Skeletal muscle tissue (tissue), 5 donors: ENCODE results near the gene ZBTB18. TPM values are rescaled to one million over a fixed set of nuclear protein-coding genes. Genes with fewer than 3 reads are reported as not detected.

Source experiments
- H3K27ac ChIP-seq: one replicate; pipeline ENCODE4 v1.7.0; 2013; ENCODE audit warnings: mild to moderate bottlenecking, low read depth, low read length, inconsistent platforms
- H3K27me3 ChIP-seq, 3 donors: one replicate each; pipeline ENCODE4 v1.7.0; 2013; ENCODE audit warnings: low read length in 3 of 3; ENCODE audit not compliant: control insufficient read depth in 3 of 3, insufficient read depth in 3 of 3
- H3K36me3 ChIP-seq, 3 donors: one replicate each; pipeline ENCODE4 v1.7.0; 2013; ENCODE audit warnings: low read length in 3 of 3; ENCODE audit not compliant: control insufficient read depth in 3 of 3, insufficient read depth in 3 of 3
- H3K4me1 ChIP-seq, 3 donors: one replicate each; pipeline ENCODE4 v1.7.0; 2013; ENCODE audit warnings: low read length in 3 of 3, mild to moderate bottlenecking in 3 of 3; ENCODE audit not compliant: control insufficient read depth in 3 of 3, insufficient read depth in 3 of 3
- H3K4me3 ChIP-seq, 3 donors: one replicate each; pipeline ENCODE4 v1.7.0; 2013; ENCODE audit warnings: low read length in 3 of 3
- H3K9ac ChIP-seq, 3 donors: one replicate each; pipeline ENCODE4 v1.7.0; 2013; ENCODE audit warnings: low read length in 3 of 3, mild to moderate bottlenecking in 3 of 3, moderate library complexity in 2 of 3, low read depth in 1 of 3
- H3K9me3 ChIP-seq, 3 donors: one replicate each; pipeline ENCODE4 v1.7.0; 2013; ENCODE audit warnings: low read length in 3 of 3; ENCODE audit not compliant: control insufficient read depth in 3 of 3
- small RNA-seq: library from RNA; depleted of rRNA; stranded (forward); fragments of <200 nt; gene quantifications from one replicate; pipeline ENCODE3, GENCODE V24; 2014
- total RNA-seq: library from RNA; depleted of rRNA; stranded (reverse); fragments of >200 nt; gene quantifications from one replicate; pipeline ENCODE4 v1.2.3, GENCODE V29; 2014
- donor health status: Osteomylitis.

Gene ZBTB18
- total RNA-seq, 1 donor from 2014 or later, result 58.5 TPM

GRCh38 chr1:244102046-244102445 lies 51.0 kb downstream of the ZBTB18 start:
- Histone ChIP-seq H3K9ac (no peak overlapping the region), H3K9me3 (no peaks in the 10 kb centered on the region), H3K27ac (no peak overlapping the region), H3K36me3 (no peaks in the 10 kb centered on the region), H3K27me3 (peaks cover 15 to 26% (median 21%) of the 10 kb centered on the region in 3 donors), H3K4me1 (no peaks in the 10 kb centered on the region), H3K4me3 (no peak overlapping the region)

GRCh38 chr1:244102468-244102867 lies 51.4 kb downstream of the ZBTB18 start:
- Histone ChIP-seq H3K9ac (no peak overlapping the region), H3K27ac (no peak overlapping the region), H3K27me3 (peaks cover 15 to 26% (median 21%) of the 10 kb centered on the region in 3 donors), H3K4me1 (no peaks in the 10 kb centered on the region), H3K36me3 (no peaks in the 10 kb centered on the region), H3K4me3 (no peak overlapping the region), H3K9me3 (no peaks in the 10 kb centered on the region)

- Histone ChIP-seq H3K4me3 (no peak overlapping the region), H3K27me3 (peaks cover 13 to 21% (median 17%) of the 10 kb centered on the region in 3 donors), H3K9me3 (no peaks in the 10 kb centered on the region), H3K4me1 (no peaks in the 10 kb centered on the region), H3K36me3 (no peaks in the 10 kb centered on the region), H3K27ac (no peak overlapping the region), H3K9ac (no peak overlapping the region)
Measured at GRCh38 chr1:244104309-244105060, 53.4 kb downstream of the ZBTB18 start.

DNA sequence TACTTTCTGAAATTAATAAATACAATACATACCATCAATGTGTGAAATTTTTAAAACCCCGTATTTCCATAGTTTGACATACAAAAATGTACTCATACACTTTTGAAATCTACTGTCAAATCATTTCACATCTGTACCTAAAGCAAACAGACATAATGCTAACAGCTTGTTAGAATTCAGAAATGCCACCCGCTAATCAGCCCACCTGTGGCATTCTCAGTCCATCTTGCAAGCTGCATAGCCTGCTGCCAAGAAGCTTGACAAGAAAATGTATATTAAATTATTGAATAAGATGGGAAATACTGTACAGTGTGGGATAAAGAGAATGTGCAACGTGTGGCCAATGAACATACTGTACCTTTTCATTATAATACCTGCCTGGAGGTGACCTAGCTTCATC lies 55.1 kb downstream of the ZBTB18 start:
- Histone ChIP-seq H3K36me3 (no peaks in the 10 kb centered on the region), H3K4me1 (no peaks in the 10 kb centered on the region), H3K27ac (no peak overlapping the region), H3K27me3 (peaks cover 5 to 10% (median 5%) of the 10 kb centered on the region in 3 donors), H3K4me3 (no peak overlapping the region), H3K9me3 (no peaks in the 10 kb centered on the region), H3K9ac (no peak overlapping the region)

Small RNAs within 50 kb of the gene (small RNA-seq; reads per million reads assigned to genes)
- gene RN7SL148P, result not detected

Other genes starting within 250 kb of the ZBTB18 start
- 28.7 TPM for gene AKT3, start 201.0 kb upstream of the ZBTB18 start, total RNA-seq